Right atrium auricular region (tissue), 2 donors: ENCODE results near the gene MAGEB2. TPM values are rescaled to one million over a fixed set of nuclear protein-coding genes. Genes with fewer than 3 reads are reported as not detected.
"Not testable (repeated sequence)": the region's sequence is repeated elsewhere in the genome, so short reads cannot be mapped to it uniquely, and the experiment has no call there.

Experiments
- DNase-seq: peaks from one replicate; pipeline ENCODE4 v3.0.0-alpha.2; 2019; ENCODE audit warnings: low spot score
- H3K27ac ChIP-seq, 2 donors: fragments of 200-600 bp; sonication (generic); 1 replicate in 1 of 2; 2 replicates in 1 of 2; pipeline ENCODE4 v1.5.1; 2016 to 2019
- H3K27me3 ChIP-seq, 2 donors: fragments of 200-600 bp; sonication (generic); one replicate each; pipeline versions ENCODE4 v1.5.1 to v1.6.0; 2017 to 2019
- H3K36me3 ChIP-seq: fragments of 200-600 bp; sonication (generic); one replicate; pipeline ENCODE4 v1.5.1; 2016
- H3K4me1 ChIP-seq, 2 donors: fragments of 200-600 bp; sonication (generic); one replicate each; pipeline versions ENCODE4 v1.5.1 to v1.6.0; 2017 to 2019
- H3K4me3 ChIP-seq, 2 donors: fragments of 200-600 bp; sonication (generic); 1 replicate in 1 of 2; 2 replicates in 1 of 2; pipeline ENCODE4 v1.5.1; 2017 to 2019; ENCODE audit warnings: mild to moderate bottlenecking in 1 of 2, moderate library complexity in 1 of 2
- H3K9me3 ChIP-seq, 2 donors: fragments of 200-600 bp; sonication (generic); one replicate each; pipeline ENCODE4 v1.5.1; 2019
- total RNA-seq, 2 donors: library from RNA; depleted of rRNA; stranded (reverse); fragments of >200 nt; gene quantifications; one replicate each; pipeline ENCODE4 v1.1.0, GENCODE V29; 2016
- TF ChIP-seq, protein P1 (sequence below), 2 donors: fragments of 200-600 bp; sonication (generic); IDR thresholded peaks; one replicate each; pipeline ENCODE4 v1.5.1; 2019; ENCODE audit warnings: antibody characterized with exemption in 2 of 2

The MAGEB2 gene
- total RNA-seq: not detected

DNA sequence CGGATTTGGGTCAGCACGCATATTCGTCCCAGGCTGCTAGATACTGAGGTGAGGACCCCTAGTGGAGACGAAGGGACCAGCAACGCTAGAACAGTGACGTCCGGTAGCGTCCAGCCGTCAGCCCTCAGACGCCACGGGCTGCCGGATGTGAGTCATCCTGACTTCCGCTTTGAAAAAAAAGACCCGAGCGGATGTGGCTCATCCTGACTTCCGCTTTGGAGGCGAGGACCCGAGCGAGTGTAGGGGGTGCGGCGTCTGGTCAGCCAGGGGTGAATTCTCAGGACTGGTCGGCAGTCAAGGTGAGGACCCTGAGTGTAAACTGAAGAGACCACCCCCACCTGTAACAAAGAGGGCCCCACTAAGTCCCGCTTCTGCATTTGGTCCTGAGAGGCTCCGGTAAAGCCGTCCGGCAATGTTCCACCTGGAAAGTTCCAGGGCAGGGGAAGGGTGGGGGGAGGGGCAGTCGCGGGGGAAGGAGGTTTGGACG is at the start of gene MAGEB2:
TSS of gene MAGEB2 (plus strand) at position 207 of the 487 bp plus-strand sequence. CDS start 3,018 bp downstream, outside the sequence.
- TF ChIP-seq, protein P1, sequence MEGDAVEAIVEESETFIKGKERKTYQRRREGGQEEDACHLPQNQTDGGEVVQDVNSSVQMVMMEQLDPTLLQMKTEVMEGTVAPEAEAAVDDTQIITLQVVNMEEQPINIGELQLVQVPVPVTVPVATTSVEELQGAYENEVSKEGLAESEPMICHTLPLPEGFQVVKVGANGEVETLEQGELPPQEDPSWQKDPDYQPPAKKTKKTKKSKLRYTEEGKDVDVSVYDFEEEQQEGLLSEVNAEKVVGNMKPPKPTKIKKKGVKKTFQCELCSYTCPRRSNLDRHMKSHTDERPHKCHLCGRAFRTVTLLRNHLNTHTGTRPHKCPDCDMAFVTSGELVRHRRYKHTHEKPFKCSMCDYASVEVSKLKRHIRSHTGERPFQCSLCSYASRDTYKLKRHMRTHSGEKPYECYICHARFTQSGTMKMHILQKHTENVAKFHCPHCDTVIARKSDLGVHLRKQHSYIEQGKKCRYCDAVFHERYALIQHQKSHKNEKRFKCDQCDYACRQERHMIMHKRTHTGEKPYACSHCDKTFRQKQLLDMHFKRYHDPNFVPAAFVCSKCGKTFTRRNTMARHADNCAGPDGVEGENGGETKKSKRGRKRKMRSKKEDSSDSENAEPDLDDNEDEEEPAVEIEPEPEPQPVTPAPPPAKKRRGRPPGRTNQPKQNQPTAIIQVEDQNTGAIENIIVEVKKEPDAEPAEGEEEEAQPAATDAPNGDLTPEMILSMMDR (IDR thresholded peaks at IDR 0.05): no peak
- H3K27ac ChIP-seq: no peak within 1 kb of the TSS
- no peaks in the 10 kb centered on the region for H3K9me3 ChIP-seq
- no peaks in the 10 kb centered on the region for H3K36me3 ChIP-seq
- H3K4me1 ChIP-seq: no peaks in the 10 kb centered on the region
- no peaks in the 10 kb centered on the region for H3K27me3 ChIP-seq
- no peak within 1 kb of the TSS for H3K4me3 ChIP-seq
- DNase-seq: no peak

GRCh38 chrX:30170900-30171299 is 44.5 kb upstream of the MAGEB2 start:
- Histone ChIP-seq H3K36me3 (no peaks in the 10 kb centered on the region), H3K4me1 (no peaks in the 10 kb centered on the region), H3K4me3 (no peak overlapping the region), H3K27me3 (no peaks in the 10 kb centered on the region), H3K9me3 (no peaks in the 10 kb centered on the region), H3K27ac (no peak overlapping the region)
- no peak for DNase-seq
- TF ChIP-seq, protein P1 (IDR thresholded peaks at IDR 0.05): no peak

DNA sequence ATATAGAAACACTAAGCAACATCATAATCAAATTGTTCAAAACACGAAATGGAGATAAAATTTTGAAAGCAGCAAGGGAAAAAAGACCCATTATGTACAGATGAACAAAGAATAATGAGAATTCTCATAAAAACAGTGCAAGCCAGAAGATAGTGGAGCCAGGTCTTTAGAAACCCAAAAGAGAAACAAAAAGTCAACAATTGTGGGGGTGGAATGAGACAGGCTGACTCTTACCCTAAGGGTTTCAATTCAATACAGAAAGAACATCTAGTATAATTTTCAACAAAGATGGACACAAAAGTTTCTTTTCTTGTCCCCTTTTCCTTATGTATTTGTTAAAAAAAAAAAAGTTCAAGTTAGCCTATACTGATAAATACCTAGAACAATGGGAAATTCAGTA is 34.0 kb upstream of the MAGEB2 start:
- TF ChIP-seq, protein P1 (IDR thresholded peaks at IDR 0.05): no peak
- H3K9me3 ChIP-seq: no peaks in the 10 kb centered on the region
- no peaks in the 10 kb centered on the region for H3K4me1 ChIP-seq
- H3K4me3 ChIP-seq: no peak overlapping the region
- DNase-seq: no peak
- no peak overlapping the region for H3K27ac ChIP-seq
- no peaks in the 10 kb centered on the region for H3K27me3 ChIP-seq
- H3K36me3 ChIP-seq: no peaks in the 10 kb centered on the region

GRCh38 chrX:30183554-30183953 is 31.8 kb upstream of the MAGEB2 start:
- TF ChIP-seq, protein P1 (IDR thresholded peaks at IDR 0.05): no peak
- Histone ChIP-seq H3K9me3 (no peaks in the 10 kb centered on the region), H3K36me3 (no peaks in the 10 kb centered on the region), H3K4me3 (no peak overlapping the region), H3K27ac (no peak overlapping the region), H3K4me1 (no peaks in the 10 kb centered on the region), H3K27me3 (no peaks in the 10 kb centered on the region)
- DNase-seq: no peak

DNA sequence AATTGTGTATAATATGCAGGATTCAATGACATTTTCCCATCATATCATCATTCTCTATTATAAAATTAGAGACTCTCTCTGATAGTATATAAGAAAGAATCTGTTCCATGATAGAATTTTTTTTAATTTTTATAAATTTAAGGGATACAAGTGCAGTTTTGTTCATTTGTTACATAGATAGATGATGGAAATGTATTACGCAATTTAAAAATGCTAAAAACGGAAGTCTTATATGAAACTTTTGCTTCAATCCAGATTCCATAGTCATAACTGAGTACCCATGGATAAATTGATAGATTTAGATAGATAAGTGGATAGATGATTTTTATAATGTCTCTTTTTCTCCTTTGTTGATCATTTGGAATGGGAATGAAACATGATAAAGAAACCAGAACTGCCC is 24.9 kb upstream of the MAGEB2 start:
- Histone ChIP-seq H3K27ac (no peak overlapping the region), H3K4me1 (no peaks in the 10 kb centered on the region), H3K27me3 (no peaks in the 10 kb centered on the region), H3K36me3 (no peaks in the 10 kb centered on the region), H3K4me3 (no peak overlapping the region), H3K9me3 (no peaks in the 10 kb centered on the region)
- TF ChIP-seq, protein P1 (IDR thresholded peaks at IDR 0.05): no peak
- DNase-seq: no peak

DNA sequence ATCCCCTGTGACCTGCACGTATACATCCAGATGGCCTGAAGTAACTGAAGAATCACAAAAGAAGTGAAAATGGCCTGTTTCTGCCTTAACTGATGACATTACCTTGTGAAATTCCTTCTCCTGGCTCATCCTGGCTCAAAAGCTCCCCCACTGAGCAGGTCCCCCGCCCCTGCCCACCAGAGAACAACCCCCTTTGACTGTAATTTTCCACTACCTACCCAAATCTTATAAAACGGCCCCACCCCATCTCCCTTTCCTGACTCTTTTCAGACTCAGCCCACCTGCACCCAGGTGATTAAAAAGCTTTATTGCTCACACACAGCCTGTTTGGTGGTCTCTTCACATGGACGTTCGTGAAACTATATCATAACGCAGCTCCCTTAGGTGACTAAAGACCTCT is 21.5 kb upstream of the MAGEB2 start:
- not testable (repeated sequence) for H3K9me3 ChIP-seq, DNase-seq, H3K4me1 ChIP-seq, H3K36me3 ChIP-seq, H3K27me3 ChIP-seq, H3K4me3 ChIP-seq, H3K27ac ChIP-seq
